ENCODE measurements around the gene SLC47A2. TPM values are rescaled to one million over a fixed set of nuclear protein-coding genes. Genes with fewer than 3 reads are reported as not detected.
"Not testable (repeated sequence)": the region's sequence is repeated elsewhere in the genome, so short reads cannot be mapped to it uniquely, and the experiment has no call there.

Gene SLC47A2
- total RNA-seq, 1 experiment from 2014 or later, result not detected

GRCh38 chr17:19712436-19713004, 3.9 kb downstream of the SLC47A2 start:
- DNase-seq (ENCODE audit: extremely low read depth, low read depth), result no peak

GRCh38 chr17:19709841-19710240, 6.5 kb downstream of the SLC47A2 start:
- DNase-seq (ENCODE audit: extremely low read depth, low read depth), result no peak

GRCh38 chr17:19708431-19709175, 7.8 kb downstream of the SLC47A2 start:
- no peak for DNase-seq (ENCODE audit: extremely low read depth, low read depth)

GRCh38 chr17:19707728-19708221, 8.6 kb downstream of the SLC47A2 start:
- no peak for DNase-seq (ENCODE audit: extremely low read depth, low read depth)

GRCh38 chr17:19706791-19707727, 9.3 kb downstream of the SLC47A2 start:
- DNase-seq (ENCODE audit: extremely low read depth, low read depth), result no peak

GRCh38 chr17:19705771-19706770, 10.3 kb downstream of the SLC47A2 start:
- DNase-seq (ENCODE audit: extremely low read depth, low read depth), result no peak

- no peak for DNase-seq (ENCODE audit: extremely low read depth, low read depth)
Measured at GRCh38 chr17:19705201-19705600, 11.2 kb downstream of the SLC47A2 start.

- no peak for DNase-seq (ENCODE audit: extremely low read depth, low read depth)
Measured at GRCh38 chr17:19703828-19704613, 12.4 kb downstream of the SLC47A2 start.

- DNase-seq (ENCODE audit: extremely low read depth, low read depth), result no peak
Measured at GRCh38 chr17:19703106-19703827, 13.1 kb downstream of the SLC47A2 start.

- no peak for DNase-seq (ENCODE audit: extremely low read depth, low read depth)
Measured at GRCh38 chr17:19702217-19702641, 14.2 kb downstream of the SLC47A2 start.

GRCh38 chr17:19686400-19687090, 29.8 kb downstream of the SLC47A2 start:
- DNase-seq (ENCODE audit: extremely low read depth, low read depth), result no peak

GRCh38 chr17:19684909-19685580, 31.3 kb downstream of the SLC47A2 start:
- not testable (repeated sequence) for DNase-seq (ENCODE audit: extremely low read depth, low read depth)

GRCh38 chr17:19683117-19683516, 33.3 kb downstream of the SLC47A2 start:
- DNase-seq (ENCODE audit: extremely low read depth, low read depth), result no peak

- no peak for DNase-seq (ENCODE audit: extremely low read depth, low read depth)
Measured at GRCh38 chr17:19678581-19679453, 37.6 kb downstream of the SLC47A2 start.

- no peak for DNase-seq (ENCODE audit: extremely low read depth, low read depth)
Measured at GRCh38 chr17:19677736-19678379, 38.5 kb downstream of the SLC47A2 start.

GRCh38 chr17:19676896-19677295, 39.5 kb downstream of the SLC47A2 start:
- DNase-seq (ENCODE audit: extremely low read depth, low read depth), result no peak

Measured in NCI-H460 (cell line).